HuH-7 (cell line): ENCODE data around the gene LIPE.

Experiments
- DNase-seq: peaks from one replicate; pipeline ENCODE4 v3.0.0; 2011; ENCODE audit warnings: low spot score

LIPE gene

DNA sequence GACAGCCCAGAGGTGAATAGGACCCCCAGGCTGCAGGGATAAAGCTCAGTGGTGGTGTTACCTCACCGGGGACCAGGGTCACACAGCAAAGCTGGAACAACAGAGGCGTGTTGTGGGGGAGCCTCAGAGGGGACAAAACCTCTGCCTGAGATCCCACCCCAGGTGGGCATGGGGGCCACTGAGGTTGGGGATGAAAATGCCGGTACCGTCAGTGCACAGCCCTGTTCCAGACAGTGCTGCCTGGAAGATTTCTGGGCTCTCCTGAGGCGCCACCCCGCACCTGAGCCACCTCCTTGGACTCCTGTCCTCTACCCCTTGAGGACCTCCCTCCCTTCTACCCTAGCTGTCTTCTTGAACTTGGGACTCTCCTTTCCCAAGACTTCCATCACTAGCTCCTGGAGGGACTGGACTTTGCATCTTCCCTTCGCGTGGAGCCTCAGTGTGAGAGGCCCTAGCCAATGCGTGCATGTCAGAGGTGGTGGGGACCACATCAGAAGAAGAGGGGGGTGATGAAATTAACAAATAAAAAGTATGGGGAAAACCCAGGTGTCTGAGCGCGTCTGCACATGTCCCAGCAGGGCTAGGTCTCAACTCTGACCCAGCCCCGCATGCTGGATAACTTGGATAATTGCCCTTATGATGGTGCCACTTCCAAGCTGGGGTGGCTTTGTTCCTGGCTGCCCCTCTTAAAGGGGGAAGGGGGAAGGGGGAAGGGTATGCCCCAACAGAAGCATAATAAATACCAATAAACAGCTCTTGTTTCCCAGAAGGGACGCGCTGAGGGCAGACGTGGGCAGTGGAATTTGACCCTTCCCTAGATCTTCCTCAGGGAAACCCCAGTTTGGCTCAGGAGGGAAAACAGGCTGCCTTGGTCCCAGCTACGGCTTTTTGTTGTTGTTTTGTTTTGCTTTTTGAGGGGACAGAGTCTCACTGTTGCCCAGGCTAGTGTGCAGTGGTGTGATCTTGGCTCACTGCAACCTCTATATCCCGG, 48.7 kb downstream of the LIPE start:
- no peak for DNase-seq

DNA sequence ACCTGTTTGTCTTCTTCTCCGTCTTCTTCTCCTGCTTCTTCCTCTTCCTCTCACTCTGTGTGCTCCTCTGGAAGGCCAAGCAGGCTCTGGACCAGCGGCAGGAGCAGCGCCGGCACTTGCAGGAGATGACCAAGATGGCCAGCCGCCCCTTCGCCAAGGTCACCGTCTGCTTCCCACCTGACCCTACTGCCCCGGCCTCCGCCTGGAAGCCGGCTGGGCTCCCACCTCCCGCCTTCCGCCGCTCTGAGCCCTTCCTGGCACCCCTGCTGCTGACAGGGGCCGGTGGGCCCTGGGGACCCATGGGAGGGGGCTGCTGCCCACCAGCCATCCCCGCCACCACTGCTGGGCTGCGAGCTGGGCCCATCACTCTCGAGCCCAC, 51.0 kb downstream of the LIPE start:
- no peak for DNase-seq

DNA sequence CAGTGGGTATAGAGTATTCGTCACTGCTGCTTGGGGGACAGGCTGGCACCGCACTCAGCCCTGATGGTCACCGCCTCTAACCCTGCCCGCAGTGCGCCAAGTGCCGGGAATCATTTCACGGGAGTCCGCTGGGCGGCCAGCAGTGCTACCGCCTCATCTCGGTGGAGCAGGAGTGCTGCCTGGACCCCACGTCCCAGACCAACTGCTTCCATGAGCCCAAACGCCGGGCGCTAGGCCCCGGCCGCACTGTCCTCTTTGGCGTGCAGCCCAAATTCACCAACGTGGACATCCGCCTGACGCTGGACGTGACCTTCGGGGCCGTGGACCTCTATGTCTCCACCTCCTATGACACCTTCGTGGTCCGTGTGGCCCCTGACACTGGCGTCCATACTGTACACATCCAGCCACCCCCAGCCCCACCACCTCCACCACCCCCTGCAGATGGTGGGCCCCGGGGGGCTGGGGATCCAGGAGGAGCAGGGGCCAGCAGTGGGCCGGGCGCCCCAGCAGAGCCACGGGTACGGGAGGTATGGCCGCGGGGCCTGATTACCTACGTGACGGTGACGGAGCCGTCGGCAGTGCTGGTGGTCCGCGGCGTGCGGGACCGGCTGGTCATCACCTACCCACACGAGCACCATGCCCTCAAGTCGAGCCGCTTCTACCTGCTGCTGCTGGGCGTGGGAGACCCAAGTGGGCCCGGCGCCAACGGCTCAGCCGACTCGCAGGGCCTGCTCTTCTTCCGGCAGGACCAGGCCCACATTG, 51.6 kb downstream of the LIPE start:
- no peak for DNase-seq

DNA sequence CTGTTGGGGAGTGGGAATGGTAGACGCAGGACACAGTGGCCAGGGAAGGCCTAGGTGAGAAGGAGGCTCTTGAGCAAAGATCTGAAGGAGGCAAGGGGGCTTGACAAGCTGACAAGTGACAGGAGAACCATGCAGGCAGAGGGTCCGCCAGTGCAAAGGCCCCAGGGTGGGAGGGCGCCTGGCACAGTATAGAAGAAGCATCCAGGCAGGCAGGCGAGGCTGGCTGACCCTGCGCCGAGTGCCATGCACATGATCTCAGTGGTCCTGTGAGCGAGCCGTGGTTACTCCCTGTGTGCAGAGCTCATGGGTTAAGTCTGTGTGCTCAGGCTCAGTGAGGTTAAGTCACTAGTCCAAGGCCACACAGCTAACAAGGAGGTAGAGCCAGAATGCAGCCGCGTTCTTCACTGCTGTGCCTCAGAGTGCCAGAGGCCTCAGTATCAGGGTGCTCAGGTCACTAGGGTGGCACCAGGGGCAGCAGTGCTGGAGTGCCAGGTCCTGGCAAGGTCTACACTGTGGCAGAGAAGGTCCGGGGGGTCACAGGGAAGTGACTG, 52.3 kb downstream of the LIPE start:
- DNase-seq, result no peak

DNA sequence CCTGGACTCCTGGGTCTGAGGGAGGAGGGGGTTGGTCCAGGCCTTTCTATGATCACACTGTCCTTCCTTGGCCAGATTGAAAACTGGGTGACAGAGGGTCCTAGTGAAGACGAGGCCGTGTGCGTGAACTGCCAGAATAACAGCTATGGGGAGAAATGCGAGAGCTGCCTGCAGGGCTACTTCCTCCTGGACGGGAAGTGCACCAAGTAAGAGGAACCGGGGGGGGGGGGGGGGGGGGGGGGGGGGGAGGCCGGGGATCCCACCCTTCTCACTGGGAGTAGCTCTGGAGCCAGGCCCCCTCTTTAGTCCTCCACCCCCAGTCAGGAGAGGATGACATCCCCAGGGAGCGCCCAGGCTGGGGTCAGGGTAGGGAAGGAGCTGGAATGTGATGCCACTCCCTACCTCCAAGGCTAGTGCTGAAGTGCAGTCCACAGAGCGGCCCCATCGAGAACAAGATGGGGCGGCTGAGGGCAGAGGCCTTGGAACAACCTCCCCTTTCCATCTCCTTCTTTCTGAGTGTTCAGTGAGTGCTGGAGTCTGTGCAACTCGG, 56.5 kb downstream of the LIPE start:
- DNase-seq, result no peak

DNA sequence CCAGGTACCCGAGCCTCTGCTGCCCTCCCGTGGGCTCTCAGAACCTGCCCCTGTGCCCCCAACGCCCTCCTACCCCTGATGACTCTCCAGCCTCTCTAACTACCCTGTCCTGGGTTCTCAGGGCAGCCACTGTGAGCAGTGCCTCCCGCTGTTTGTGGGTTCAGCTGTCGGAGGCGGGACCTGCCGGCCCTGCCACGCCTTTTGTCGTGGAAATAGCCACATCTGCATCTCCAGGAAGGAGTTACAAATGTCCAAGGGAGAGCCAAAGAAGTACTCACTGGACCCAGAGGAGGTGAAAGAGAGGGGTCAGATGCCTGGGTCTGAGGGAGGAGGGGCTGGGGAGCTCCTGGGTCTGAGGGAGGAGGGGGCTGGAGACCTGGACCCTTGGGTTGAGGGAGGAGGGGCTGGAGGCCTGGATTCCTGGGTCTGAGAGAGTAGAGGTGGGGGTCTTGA, 57.1 kb downstream of the LIPE start:
- DNase-seq, result no peak

DNA sequence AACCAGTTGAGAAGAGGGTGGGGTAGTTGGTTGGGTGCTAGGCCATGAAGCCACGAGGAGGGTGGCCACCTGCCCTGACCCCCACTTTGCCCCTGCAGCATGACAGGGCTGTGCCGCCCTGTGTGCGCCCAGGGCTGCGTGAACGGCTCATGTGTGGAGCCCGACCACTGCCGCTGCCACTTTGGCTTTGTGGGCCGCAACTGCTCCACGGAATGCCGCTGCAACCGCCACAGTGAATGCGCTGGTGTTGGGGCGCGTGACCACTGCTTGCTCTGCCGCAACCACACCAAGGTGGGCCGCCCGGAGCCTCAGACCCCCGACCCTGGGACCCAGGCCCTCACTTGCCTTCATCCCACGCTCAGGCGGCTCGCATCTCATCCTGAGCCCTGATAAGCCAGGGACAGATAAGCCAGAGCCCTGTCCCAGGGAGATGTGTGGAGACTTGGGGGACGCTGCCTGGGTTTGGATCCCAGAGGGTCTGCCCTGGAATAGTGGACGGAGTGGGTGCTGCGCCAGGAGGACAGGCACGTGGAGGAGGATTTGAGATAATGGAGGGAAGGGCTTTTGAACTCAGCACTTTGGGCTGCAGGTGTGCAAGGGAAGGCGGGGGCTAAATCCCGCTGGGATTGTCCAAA, 57.6 kb downstream of the LIPE start:
- no peak for DNase-seq

DNA sequence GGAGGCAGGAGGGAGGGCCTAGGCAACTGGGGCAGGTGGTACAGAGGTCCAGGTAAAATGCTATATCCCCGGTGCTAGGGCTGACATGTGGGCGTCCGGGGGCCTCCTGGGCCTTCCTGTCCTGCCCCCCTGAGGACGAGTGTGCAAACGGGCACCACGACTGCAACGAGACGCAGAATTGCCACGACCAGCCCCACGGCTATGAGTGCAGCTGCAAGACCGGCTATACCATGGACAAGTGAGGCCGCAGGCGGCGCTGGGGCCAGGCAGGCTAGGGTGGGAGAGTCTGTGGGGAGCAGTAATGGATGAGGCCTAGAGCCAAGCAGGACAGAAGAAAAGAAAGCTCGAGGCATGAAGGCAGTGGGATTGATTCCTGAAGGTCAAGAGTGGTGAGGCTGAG, 58.4 kb downstream of the LIPE start:
- no peak for DNase-seq

DNA sequence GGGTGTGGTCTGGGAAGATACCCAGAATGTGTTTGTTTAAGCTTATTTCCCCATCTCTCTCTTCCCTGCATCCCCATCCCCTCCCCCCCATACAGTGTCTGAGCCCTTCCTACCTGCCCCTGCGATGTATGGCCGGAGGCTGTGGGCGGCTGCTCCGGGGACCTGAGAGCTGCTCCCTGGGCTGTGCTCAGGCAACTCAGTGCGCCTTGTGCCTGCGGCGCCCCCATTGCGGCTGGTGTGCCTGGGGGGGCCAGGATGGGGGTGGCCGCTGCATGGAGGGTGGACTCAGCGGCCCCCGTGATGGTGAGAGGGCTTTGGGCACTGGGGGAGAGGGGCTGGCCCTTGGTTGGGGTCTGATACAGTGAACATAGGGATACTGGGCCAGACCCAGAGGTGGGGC, 58.8 kb downstream of the LIPE start:
- no peak for DNase-seq

DNA sequence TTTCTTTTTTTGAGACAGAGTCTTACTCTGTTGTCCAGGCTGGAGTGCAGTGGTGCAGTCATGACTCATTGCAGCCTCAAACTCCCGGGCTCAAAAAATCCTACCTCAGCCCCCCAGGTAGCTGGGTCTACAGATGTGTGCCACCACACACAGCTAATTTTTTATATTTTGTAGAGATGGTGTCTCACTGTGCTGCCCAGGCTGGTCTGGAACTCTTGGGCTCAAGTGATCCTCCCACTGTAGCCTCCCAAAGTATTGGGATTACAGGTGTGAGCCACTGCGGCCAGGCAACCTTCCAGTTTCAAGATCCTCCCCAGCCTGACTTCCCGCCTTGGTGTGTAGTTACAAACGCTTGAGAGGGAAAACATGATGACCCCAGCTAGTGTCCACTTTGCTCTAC, 59.3 kb downstream of the LIPE start:
- no peak for DNase-seq

DNA sequence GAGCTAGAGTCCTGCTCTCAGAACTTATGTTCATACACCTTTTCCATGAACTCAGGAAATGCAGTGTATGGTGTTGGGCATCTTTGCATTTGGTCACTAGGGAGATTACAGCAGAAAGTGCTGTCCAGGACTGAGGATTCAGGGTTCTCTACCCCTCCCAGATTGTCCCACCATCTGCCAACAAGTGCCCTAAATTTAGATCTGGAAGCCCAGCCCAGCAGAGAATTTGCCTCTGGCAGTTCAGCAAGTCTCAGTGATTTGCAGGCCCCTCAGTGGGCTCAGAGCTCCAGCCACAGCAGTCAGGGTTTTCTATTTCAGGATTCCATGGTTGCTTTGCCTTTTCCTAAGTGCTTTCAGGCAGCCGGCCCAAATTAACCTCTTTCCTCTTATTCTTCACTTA, 60.5 kb downstream of the LIPE start:
- DNase-seq, result no peak

DNA sequence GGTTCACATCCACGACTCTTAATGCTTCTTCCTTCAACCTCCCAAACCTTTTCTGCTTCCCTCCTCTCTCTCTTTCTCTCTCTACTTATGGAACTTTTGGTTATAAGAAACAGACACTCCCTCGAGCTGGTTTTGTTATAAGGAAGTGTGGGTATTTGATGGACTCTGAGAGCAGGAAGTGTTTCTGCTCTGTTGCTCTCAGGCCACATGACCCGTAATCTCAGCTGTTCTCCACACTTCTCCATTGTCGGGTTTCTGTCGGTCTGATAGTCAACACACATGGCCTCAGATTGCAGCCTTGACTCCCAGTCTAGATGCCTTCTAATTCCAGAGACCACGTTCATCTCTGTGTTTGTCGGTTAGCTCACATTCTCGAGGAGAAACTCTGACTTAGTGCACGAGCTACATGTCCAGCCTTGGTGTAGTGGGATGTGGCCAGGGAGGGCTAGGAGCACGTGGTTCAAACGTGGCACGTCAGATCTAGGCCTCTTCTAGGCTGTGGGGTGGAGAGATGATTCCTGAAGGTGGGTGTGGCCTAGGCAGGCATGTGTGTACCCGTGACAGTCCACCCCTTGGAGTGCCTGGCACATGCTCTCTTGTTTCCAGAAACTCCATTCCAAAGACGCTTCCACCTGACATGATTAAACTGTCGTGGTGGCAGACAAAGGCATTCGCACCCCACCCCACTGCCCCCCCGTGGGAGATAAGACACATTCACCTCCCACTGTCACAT, 63.4 kb downstream of the LIPE start:
- no peak for DNase-seq

DNA sequence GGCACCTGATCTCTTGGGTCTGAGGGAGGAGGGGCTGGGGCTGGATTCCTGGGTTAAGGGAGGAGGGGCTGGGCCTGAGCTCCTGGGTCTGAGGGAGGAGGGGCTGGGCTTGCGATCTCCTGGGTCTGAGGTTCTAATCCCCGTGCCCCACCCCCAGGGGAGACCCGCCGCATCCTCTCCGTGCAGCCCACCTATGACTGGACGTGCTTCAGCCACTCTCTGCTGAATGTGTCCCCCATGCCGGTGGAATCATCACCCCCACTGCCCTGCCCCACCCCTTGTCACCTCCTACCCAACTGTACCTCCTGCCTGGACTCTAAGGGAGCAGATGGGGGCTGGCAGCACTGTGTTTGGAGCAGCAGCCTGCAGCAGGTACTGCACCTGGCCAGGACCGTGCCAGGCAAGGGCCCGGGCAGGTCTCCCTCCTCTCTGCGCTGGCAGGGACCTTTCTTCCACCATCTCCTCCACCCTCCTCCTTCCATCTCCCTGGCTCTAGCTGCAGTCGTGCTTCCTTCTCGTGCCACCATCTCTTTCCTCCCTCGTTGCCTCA, 64.2 kb downstream of the LIPE start:
- no peak for DNase-seq

DNA sequence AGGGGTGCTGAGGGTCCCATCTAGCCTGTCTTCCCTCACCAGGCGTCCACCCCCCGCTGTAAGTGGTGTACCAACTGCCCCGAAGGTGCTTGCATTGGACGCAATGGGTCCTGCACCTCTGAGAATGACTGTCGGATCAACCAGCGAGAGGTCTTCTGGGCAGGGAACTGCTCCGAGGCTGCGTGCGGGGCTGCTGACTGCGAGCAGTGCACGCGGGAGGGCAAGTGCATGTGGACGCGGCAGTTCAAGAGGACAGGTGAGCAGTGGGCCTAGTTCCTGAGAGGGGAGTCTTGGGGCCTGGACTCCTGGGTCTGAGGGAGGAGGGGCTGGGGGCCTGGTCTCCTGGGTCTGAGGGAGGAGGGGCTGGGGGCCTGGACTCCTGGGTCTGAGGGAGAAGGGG, 64.8 kb downstream of the LIPE start:
- DNase-seq, result no peak

DNA sequence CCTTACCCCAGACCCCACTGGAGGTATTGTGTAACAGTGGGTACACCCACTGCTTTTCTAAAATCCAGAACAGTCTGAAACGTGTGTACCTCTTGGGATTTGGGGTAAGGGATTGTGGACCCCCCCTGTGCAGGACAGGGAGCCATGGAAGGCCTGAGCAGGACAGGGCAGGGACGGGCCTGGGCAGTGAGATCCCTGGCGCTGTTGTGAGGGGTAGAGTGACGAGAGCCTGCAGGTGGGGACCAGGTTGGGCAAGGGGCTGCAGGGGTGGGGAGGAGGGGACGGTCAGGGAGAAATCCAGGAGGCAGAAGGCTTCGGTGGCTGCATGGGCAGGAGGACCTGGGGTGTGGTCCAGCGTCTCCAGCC, 65.7 kb downstream of the LIPE start:
- DNase-seq, result no peak

DNA sequence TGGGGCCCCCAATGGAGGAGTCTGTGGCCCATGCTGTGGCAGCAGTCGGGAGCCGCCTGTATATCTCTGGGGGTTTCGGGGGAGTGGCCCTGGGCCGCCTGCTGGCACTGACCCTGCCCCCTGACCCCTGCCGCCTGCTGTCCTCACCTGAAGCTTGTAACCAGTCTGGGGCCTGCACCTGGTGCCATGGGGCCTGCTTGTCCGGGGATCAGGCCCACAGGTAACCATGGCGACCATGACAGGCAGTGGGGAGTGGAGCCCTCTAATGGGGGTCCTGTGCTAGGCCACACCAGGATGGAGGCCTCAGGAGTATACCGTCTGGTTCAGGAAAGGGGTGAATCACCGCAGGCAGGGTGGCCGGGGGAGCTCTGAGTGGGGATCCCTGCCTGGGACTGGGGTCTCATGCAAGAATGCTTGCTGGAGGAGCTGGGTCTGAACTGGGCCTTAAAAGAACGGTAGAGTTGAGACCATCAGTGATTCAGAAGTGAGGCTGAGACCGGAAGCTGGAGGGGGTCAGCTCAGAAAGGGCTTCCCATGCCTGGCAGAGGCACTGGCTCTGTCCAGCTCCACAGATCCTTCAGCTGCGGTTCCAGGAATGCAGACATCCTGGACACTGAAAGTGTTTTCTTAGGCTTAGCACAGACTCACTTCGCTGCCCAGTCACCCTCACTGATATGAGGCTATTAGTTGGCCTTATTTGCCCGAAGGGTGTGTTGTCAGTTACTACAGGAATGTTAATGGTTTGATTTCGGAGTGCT, 66.2 kb downstream of the LIPE start:
- DNase-seq, result no peak

DNA sequence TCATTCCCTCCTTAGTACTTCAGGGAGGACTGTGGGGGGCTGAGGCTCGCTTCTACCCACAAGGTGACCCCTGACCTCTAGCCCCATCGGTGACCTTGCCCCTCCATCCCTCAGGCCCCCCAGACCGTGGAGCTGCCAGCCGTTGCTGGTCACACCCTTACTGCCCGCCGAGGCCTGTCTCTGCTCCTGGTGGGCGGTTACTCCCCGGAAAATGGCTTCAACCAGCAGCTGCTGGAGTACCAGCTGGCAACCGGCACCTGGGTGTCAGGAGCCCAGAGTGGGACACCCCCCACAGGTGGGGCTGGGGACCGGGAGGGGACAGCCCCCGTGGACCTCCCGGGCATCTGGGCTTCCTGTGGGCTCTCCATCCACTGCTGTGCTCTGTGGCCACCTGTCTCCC, 69.9 kb downstream of the LIPE start:
- no peak for DNase-seq

DNA sequence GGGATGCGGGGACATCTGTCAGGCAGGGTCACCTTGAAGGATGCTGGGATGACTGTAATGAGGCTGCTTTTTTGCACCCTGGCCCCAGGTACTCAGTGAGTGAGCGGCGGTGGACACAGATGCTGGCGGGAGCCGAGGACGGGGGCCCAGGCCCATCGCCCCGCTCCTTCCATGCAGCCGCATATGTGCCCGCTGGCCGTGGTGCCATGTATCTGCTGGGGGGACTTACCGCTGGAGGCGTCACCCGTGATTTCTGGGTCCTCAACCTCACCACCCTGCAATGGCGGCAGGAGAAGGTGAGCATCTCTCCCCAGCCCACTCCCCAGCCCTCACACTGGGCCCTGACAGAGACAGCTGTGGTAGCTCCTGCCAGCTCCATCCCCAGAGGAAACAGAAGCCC, 70.5 kb downstream of the LIPE start:
- DNase-seq, result no peak

DNA sequence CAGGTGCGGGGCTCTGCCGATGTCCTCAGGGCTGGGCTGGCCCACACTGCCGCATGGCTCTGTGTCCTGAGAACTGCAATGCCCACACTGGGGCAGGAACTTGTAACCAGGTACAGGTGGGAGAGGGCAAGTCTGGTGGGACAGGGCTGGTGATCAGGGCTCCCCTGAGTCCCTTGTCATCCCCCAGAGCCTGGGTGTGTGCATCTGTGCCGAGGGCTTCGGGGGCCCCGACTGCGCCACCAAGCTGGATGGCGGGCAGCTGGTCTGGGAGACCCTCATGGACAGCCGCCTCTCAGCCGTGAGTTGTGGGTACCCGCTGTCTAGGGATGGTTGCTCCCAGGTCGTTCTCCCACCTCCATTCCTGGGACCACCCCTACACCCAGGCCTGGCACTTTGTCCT, 71.3 kb downstream of the LIPE start:
- no peak for DNase-seq

DNA sequence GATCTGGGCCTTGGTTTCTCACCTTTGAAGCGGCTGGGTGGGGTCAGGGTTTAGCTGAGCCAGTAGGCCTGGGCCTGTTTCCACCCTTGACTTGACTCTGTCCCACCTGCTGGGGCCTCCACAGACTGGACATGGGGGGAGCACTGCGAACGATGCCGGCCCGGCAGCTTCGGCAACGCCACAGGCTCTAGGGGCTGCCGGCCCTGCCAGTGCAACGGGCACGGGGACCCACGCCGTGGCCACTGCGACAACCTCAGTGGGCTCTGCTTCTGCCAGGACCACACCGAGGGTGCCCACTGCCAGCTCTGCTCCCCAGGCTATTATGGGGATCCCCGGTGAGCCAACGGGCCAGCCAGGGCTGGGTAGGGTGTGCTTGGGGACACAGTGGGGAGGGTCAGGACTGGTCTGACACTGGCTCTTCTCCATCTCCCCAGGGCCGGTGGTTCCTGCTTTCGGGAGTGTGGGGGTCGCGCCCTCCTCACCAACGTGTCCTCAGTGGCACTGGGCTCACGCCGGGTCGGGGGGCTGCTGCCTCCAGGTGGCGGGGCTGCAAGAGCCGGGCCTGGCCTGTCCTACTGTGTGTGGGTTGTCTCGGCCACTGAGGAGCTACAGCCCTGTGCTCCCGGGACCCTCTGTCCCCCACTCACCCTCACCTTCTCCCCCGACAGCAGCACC, 73.7 kb downstream of the LIPE start:
- no peak for DNase-seq
